GM21576 (cell line): ENCODE results near the gene PAQR5.
"Not testable (repeated sequence)": the region's sequence is repeated elsewhere in the genome, so short reads cannot be mapped to it uniquely, and the experiment has no call there.

ENCODE experiments used
- ATAC-seq: cut with Tn5 transposase; IDR thresholded peaks from one replicate; pipeline ENCODE4 v1.9.1; 2021; ENCODE audit warnings: mild to moderate bottlenecking, moderate library complexity; ENCODE audit not compliant: unreplicated experiment

PAQR5 gene

DNA sequence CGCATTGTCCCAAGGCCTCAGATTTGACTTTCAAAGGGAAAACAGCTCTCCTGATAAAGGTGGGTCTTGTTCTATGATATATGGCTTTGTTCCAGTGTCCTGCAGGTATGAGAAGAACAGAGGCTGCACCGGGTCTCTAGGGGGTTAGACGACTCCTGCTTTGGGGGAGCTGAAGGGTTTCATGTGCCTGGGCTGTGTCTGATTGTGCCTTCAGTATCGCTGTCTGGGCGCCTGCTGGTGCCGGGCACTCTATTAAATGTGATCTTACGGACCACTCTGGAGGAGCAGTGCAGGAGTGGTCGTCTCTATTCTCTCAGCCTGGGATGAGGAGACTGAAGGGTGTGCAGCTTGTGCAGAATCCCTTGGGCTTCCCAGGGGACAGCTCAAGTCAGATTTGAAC is 16.0 kb downstream of the PAQR5 start:
- no peak for ATAC-seq

DNA sequence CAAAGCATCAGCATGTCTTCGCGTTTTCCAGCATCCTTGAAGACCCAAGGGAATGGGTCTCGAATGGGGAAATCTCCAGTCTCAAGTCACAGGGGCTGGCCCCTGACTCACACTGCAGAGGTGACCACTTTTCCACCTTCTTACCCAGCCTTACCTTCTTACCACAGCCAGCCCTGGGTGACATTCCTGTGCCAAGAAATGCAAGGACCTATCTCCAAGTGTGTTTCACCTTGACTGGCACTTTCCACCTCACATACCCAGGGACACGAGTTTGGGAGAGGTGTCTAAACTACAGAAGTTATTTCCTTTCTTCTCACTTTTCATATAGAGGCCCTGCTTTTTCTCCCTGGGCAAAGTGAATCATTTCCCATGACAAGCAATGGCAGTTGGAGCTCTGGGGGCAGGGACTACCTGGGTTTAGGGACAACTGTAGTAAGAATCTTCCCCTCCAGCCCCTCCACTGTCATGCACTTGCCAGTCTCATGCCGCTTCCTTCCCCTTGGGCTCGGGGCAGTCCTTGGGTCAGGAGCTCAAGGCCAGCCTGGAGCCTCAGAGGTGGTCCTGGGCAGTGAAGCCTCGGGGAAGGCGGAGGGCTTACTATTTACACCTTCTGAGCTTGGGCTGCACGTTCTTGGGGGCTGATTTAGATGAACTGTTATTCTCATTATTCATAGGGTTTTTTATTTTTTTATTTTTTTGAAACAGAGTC is 16.8 kb downstream of the PAQR5 start:
- no peak for ATAC-seq

GRCh38 chr15:69316291-69316690 is 17.6 kb downstream of the PAQR5 start:
- ATAC-seq: no peak

DNA sequence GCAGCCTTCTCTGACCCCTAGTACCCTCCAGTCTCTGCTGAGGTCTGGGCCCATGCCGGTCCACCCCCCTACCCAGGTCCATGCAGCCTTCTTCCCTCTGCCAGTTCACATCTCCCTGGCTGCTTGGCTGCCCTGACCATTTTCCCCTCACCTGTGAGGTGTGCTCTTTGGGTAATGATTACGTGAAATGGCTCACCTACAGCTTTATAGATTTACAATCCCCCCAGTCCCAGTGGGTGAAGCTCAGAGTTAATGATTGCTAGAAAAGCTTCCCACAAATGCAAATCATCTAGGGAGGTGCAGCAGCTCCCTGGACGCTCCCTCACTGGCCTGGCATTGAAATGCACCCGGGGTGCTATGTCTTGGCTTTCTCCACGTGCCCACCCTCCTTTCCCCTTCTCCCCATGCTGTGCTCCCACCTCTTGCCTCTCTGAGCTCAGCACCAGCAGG is 18.7 kb downstream of the PAQR5 start:
- no peak for ATAC-seq

DNA sequence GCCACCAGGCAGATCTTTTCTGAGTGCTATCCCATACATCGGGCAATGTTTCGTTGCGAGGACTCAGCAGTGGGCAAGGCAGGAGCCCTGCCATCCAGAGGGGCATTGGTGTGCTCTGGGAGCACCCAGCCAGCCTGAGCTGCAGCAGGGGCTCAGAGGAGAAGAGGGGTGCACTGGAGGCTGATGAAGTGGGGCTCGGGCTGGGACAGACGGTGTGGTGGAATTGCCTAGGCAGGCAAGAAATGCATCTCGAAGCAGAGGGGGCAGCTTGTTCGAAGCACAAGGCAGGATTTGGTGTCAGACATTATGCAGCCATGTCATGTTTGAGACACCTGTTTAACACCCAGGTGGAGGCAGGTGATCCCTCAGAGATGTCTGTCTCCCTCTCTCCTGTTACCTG is 19.3 kb downstream of the PAQR5 start:
- no peak for ATAC-seq

DNA sequence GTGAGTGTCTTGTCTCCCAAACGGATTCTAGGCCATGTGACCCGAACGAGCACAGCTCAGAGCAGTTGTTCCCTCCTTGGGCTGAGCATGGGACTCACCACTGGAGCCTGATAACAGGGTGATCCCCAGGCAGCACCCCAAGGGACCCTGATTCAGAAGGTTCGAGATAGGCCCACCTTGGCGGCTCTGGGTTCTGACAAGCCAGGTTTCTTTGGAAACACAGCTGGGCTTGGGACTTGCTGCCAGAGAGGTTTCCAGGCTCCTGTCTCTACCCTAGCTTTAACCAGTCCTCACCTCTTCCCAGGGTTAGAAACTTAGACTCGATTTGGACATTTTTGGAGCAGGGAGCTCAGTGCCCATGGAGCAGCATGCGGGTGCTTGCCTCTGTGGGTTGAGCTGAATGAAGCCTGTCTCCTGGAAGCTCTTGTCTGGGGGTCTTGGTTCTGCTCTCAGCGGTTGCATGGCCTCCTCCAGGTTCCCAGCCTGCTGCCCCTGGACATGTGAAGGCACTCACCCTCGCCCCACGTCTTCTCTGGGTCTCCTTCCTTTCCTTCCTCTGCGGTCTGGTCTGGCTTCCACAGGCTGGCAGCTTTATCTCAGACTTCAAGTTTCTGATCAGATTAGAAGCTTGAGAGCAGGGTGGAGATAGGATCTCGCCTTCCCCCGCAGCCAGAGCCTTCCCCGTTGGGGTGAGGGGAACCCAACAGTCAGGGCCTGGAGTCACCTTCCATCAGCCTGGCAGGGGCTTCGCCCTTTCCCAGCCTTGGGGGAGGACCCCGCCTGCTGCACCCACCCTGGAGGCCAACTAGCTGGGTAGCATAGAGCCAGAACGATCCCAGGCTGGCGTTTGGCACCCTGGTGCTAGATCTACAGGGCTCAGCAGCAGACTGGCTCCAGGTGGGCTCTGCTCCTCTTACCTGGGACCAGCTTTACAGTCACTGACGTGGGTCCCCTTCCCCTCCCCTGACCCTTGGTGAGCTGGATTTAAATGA is 21.0 kb downstream of the PAQR5 start:
- ATAC-seq: no peak

GRCh38 chr15:69320977-69321554 is 22.4 kb downstream of the PAQR5 start:
- ATAC-seq: no peak

DNA sequence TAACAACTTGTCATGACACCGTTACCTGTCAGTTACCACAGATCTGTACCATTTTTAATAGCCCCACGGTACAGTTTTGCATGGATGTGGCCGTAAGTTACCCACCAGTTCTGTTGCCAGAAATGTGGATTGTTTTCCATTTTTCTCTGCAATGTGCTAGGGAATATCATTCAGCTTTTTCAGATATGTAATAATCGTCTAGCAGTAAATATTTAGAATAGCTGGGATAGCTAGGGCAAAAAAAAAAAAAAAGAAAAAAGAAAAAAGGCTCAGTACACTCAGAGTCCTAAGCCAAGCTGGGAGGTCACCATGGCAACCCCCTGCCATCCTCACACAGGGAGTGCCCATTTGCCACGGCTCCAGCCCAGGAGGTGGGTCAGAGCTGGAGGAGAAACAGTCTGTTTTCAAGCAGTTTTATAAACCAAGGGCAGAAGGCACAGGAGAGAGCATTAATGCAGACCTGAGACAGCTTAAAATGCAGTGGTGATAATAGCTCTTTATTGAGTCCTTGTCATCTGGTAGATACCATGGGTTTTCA is 25.2 kb downstream of the PAQR5 start:
- ATAC-seq: no peak

DNA sequence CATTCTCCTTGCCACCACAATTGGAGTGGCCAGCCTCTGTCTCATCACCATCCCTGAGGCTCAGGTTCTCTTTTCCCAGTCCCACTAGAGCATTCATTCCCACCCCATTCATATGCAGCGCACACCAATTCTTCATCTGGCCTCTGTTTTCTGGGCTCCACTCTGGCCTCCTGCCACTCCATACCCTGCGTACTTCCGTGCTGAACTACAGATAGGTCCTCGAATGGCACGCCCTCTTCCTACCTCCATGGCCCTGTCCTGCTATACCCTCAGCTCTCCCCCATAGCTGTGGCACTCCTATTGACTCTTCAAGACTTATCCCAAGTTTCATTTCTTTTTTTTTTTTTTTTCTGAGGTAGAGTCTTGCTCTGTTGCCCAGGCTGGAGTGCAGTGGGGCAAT is 25.9 kb downstream of the PAQR5 start:
- ATAC-seq: no peak

- no peak for ATAC-seq
Measured at GRCh38 chr15:69325456-69325971, 26.8 kb downstream of the PAQR5 start.

DNA sequence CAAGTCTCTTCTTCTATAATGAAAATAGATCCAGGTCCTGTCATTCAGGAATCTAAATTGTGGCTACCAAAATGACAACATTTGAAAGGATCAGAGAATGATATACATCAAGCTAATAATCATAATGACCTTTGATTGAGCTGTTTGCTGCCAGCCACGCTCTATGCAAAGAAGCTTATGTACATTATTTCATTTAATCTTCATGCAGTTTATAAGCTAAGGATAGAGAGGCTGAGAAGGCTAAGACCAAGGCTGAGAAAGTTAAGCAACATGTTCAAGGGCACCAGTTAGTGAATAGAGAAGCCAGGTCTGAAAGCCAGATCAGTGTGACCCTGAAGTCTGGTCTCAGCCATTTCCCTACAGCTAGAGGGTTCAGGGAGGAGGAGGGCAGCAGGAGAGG is 29.4 kb downstream of the PAQR5 start:
- ATAC-seq: no peak

DNA sequence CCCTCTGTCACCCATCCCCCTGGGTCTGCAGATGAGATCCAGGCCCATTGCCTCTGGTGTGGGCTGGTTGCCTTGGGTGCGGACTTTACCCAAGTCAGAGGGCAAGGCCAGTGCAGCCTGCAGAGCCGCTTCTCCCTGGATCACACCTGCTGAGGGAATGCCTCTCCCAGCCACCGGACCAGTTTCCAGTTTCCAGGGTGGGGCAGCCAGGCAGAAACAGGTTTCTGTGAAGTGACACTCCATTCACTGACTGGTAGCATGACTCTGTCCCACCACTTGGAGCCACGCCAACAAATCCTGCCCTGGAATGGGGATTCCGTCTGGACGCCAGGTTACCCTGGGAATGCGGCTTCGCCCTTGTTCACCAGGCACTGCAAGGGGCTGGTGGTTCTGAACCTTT is 30.0 kb downstream of the PAQR5 start:
- no peak for ATAC-seq

DNA sequence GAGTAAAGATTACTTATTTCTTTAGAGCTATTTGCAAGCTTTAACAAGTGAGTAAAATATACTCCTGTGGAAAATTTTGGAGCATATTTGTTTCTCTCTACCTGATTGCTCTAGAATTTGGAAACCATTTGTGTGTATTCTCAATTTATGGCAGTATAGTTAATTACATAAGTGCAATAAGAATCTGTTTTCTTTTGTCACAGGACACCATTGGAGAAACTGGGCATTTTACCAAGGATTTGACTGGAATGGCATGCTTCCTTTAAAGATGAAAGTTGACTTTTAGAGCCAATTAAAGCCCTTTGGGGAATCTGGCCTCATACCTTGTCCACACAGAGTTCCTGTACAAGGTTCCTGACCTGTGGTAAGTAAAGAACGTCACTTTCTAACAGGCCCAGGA is 38.4 kb downstream of the PAQR5 start:
- ATAC-seq: no peak

GRCh38 chr15:69338535-69339213 is 40.0 kb downstream of the PAQR5 start:
- no peak for ATAC-seq

GRCh38 chr15:69339214-69339543 is 40.5 kb downstream of the PAQR5 start:
- ATAC-seq: not testable (repeated sequence)

DNA sequence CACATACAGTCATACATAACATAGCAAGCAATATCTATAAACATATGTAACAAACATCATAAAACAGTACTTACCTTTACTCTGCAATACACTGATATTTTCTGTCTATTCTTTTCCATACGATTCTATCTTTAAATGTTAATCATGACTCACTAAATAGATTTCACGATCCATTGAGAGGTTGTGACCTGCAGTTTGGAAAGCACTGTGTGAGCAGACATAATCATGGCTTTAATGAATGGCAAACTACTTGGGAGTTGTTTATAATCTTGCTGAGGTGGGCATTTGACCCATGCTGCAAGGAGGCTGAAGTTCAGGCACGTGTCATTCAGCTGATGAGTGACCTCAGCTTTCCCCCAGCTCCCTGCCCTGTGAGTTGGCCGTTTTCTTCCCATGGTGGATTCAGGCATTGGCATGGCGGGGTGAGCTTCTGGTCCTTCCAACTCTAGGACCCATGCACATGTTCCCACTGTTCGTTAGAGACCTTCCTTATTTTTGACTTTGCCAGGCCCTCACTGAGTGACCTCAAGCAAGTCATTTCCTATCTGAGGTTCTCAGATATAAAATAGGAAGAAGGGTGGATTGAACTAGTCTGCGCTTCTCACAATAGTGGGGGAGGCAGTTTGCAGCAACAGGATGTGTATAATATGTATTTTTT is 41.7 kb downstream of the PAQR5 start:
- no peak for ATAC-seq

DNA sequence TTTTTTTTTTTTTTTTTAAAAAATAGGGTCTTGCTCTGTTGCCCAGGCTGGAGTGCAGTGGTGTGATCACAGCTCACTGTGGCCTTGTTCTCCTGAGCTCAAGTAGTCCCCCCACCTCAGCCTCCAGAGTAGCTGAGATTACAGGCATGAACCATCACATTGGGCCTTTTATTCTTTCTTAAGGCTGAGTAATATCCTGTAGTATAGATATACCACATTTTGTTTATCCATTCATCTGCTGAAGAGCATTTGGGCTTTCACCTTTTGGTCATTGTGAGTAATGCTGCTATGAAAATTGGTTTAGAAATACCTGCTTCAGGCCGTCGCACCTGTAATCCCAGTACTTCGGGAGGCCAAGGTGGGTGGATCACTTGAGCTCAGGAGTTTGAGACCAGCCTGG is 42.6 kb downstream of the PAQR5 start:
- no peak for ATAC-seq

GRCh38 chr15:69342460-69343076 is 43.9 kb downstream of the PAQR5 start:
- ATAC-seq: no peak

DNA sequence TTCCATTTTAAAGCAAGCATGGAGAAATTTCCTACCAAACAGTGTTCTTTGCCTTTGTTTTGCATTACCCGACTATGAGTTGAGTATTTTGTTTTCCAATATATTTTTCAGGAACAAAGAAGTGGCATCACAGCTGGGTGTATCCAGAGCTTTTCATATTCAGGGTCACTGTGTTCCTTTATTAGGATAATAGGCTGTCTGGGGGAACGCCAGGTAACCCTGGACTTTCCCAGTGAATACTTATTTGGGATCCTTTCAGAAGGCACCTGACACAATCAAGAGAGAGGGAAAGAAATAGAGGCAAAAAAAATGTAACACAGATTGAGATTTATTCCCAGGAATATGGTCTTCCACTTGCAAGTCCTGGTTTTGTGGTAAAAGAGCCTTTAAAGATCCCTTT is 44.4 kb downstream of the PAQR5 start:
- no peak for ATAC-seq

GRCh38 chr15:69344238-69344637 is 45.5 kb downstream of the PAQR5 start:
- no peak for ATAC-seq
